Measurements from ENCODE around the gene ZC3H10.

DNA sequence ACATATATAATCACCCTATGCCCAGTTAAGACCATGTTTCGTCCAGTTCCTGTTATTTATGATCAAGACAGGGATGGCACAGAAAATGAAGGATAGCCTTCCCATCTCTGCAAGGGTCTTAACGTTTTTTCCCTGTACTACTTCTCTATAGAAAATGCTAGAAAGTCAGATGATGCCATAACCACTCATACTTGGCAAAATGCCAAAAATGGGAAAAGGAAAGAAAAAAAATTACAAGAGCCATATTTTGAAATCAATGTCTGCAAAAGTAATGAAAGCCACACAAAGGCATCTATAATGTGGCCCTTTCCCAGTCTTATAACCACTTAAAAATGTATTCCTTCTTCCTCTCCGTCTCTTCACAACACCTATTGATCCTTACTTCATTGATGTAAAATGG, 32.5 kb downstream of the ZC3H10 start:
- TF ChIP-seq, protein P1, sequence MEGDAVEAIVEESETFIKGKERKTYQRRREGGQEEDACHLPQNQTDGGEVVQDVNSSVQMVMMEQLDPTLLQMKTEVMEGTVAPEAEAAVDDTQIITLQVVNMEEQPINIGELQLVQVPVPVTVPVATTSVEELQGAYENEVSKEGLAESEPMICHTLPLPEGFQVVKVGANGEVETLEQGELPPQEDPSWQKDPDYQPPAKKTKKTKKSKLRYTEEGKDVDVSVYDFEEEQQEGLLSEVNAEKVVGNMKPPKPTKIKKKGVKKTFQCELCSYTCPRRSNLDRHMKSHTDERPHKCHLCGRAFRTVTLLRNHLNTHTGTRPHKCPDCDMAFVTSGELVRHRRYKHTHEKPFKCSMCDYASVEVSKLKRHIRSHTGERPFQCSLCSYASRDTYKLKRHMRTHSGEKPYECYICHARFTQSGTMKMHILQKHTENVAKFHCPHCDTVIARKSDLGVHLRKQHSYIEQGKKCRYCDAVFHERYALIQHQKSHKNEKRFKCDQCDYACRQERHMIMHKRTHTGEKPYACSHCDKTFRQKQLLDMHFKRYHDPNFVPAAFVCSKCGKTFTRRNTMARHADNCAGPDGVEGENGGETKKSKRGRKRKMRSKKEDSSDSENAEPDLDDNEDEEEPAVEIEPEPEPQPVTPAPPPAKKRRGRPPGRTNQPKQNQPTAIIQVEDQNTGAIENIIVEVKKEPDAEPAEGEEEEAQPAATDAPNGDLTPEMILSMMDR (conservative IDR thresholded peaks at IDR 0.05 in 1 of 2, IDR thresholded peaks at IDR 0.05 in 1 of 2; ENCODE audit: extremely low read depth in 1 of 2, insufficient read depth in 1 of 2, low read depth in 1 of 2, low read length in 2 of 2): no peak
- TF ChIP-seq EZH2 (IDR thresholded peaks at IDR 0.05; ENCODE audit: borderline replicate concordance, low read length): no peak

Measured in mammary epithelial cell (primary cell).